HG03095 (cell line): Measurements from ENCODE around the gene SNRNP200.

Experiments
- ATAC-seq: cut with Tn5 transposase; IDR thresholded peaks from one replicate; pipeline ENCODE4 v1.9.1; 2021; ENCODE audit warnings: moderate library complexity; ENCODE audit not compliant: unreplicated experiment

The SNRNP200 gene

GRCh38 chr2:96253006-96253405 lies 52.3 kb downstream of the SNRNP200 start:
- no peak for ATAC-seq

GRCh38 chr2:96252526-96252925 lies 52.8 kb downstream of the SNRNP200 start:
- ATAC-seq: no peak

- ATAC-seq: no peak
Observed at GRCh38 chr2:96251721-96252292, 53.5 kb downstream of the SNRNP200 start.

GRCh38 chr2:96250188-96250587 lies 55.2 kb downstream of the SNRNP200 start:
- no peak for ATAC-seq

GRCh38 chr2:96249654-96250053 lies 55.7 kb downstream of the SNRNP200 start:
- ATAC-seq: no peak

GRCh38 chr2:96248624-96249023 lies 56.7 kb downstream of the SNRNP200 start:
- ATAC-seq: no peak

GRCh38 chr2:96247896-96248295 lies 57.5 kb downstream of the SNRNP200 start:
- no peak for ATAC-seq

- no peak for ATAC-seq
Observed at GRCh38 chr2:96247009-96247408, 58.3 kb downstream of the SNRNP200 start.

- no peak for ATAC-seq
Observed at GRCh38 chr2:96245609-96246390, 59.5 kb downstream of the SNRNP200 start.

GRCh38 chr2:96243843-96244242 lies 61.5 kb downstream of the SNRNP200 start:
- no peak for ATAC-seq

GRCh38 chr2:96241900-96242611 lies 63.3 kb downstream of the SNRNP200 start:
- peak; percentile 80 for ATAC-seq

- no peak for ATAC-seq
Observed at GRCh38 chr2:96241227-96241626, 64.1 kb downstream of the SNRNP200 start.

GRCh38 chr2:96240341-96241038 lies 64.9 kb downstream of the SNRNP200 start:
- ATAC-seq: no peak

GRCh38 chr2:96239745-96240264 lies 65.5 kb downstream of the SNRNP200 start:
- ATAC-seq: no peak

GRCh38 chr2:96239091-96239490 lies 66.3 kb downstream of the SNRNP200 start:
- ATAC-seq: no peak

GRCh38 chr2:96238266-96238665 lies 67.1 kb downstream of the SNRNP200 start:
- ATAC-seq: no peak

GRCh38 chr2:96236882-96237281 lies 68.5 kb downstream of the SNRNP200 start:
- no peak for ATAC-seq

- ATAC-seq: peak; percentile 93
Observed at GRCh38 chr2:96233880-96234316, 71.4 kb downstream of the SNRNP200 start.

- no peak for ATAC-seq
Observed at GRCh38 chr2:96233436-96233835, 71.9 kb downstream of the SNRNP200 start.

GRCh38 chr2:96231316-96231715 lies 74.0 kb downstream of the SNRNP200 start:
- no peak for ATAC-seq

- peak; percentile 78 for ATAC-seq
Observed at GRCh38 chr2:96225016-96225533, 80.3 kb downstream of the SNRNP200 start.
